Astrocyte of the cerebellum (primary cell): ENCODE measurements around the gene GNAI2.
"Not testable (repeated sequence)": the region's sequence is repeated elsewhere in the genome, so short reads cannot be mapped to it uniquely, and the experiment has no call there.

ENCODE experiments used
- DNase-seq: peaks from one replicate; pipeline ENCODE4 v3.0.0-alpha.2; 2011; ENCODE audit warnings: low read depth
- H3K4me3 ChIP-seq: 2 replicates; pipeline ENCODE4 v1.5.1; 2011; ENCODE audit warnings: mild to moderate bottlenecking, low read depth, low read length, moderate library complexity
- CTCF ChIP-seq: IDR thresholded peaks from 2 replicates; pipeline ENCODE4 v1.5.1; 2012; ENCODE audit warnings: low read length, low read depth, moderate library complexity, mild to moderate bottlenecking; ENCODE audit errors: missing control alignments
- in situ Hi-C: cut with HindIII; loops from 2 replicates; pipeline ENCODE4 v1.10.0; 2017; ENCODE audit warnings: low sequenced_read_pairs

GNAI2 gene

GRCh38 chr3:50241713-50242380 lies 5.8 kb downstream of the GNAI2 start:
- no peak for TF ChIP-seq CTCF
- DNase-seq: no peak
- H3K4me3 ChIP-seq: no peak overlapping the region
- in situ Hi-C loops: loop anchor here (5.0 kb wide), 2 partner anchors 50 to 130 kb away; partner anchors contain the start of gene GNAT1

GRCh38 chr3:50242381-50242770 lies 6.4 kb downstream of the GNAI2 start:
- no peak for DNase-seq
- TF ChIP-seq CTCF: no peak
- no peak overlapping the region for H3K4me3 ChIP-seq
- in situ Hi-C loops: loop anchor here (5.0 kb wide), 2 partner anchors 50 to 130 kb away; partner anchors contain the start of gene GNAT1

GRCh38 chr3:50242851-50243542 lies 7.0 kb downstream of the GNAI2 start:
- TF ChIP-seq CTCF: no peak
- in situ Hi-C loops: loop anchor here (5.0 kb wide), 2 partner anchors 51 to 131 kb away; partner anchors contain the start of gene GNAT1
- no peak for DNase-seq
- H3K4me3 ChIP-seq: no peak overlapping the region

GRCh38 chr3:50243543-50243895 lies 7.5 kb downstream of the GNAI2 start:
- in situ Hi-C loops: loop anchor here (5.0 kb wide), 2 partner anchors 51 to 131 kb away; partner anchors contain the start of gene GNAT1
- no peak for DNase-seq
- no peak overlapping the region for H3K4me3 ChIP-seq

GRCh38 chr3:50244813-50245212 lies 8.8 kb downstream of the GNAI2 start:
- not testable (repeated sequence) for DNase-seq, H3K4me3 ChIP-seq
- in situ Hi-C loops: loop anchor here (5.0 kb wide), 2 partner anchors 53 to 133 kb away; partner anchors contain the start of gene GNAT1

More at GRCh38 chr3:50243543-50243895, 7.5 kb downstream of the GNAI2 start:
- TF ChIP-seq CTCF: no peak

- DNase-seq: no peak
- no peak overlapping the region for H3K4me3 ChIP-seq
- in situ Hi-C loops: no loop called here
- TF ChIP-seq CTCF: no peak
Observed at GRCh38 chr3:50245251-50245745, 9.3 kb downstream of the GNAI2 start.
